ENCODE measurements around the gene NOTO. TPM values are rescaled to one million over a fixed set of nuclear protein-coding genes. Genes with fewer than 3 reads are reported as not detected.
"Not testable (repeated sequence)": the region's sequence is repeated elsewhere in the genome, so short reads cannot be mapped to it uniquely, and the experiment has no call there.

NOTO gene
- total and polyA plus RNA-seq, 2 donors (not counting 3 experiments of a cell fraction or from before 2014, with no cell fraction given) = not detected

DNA sequence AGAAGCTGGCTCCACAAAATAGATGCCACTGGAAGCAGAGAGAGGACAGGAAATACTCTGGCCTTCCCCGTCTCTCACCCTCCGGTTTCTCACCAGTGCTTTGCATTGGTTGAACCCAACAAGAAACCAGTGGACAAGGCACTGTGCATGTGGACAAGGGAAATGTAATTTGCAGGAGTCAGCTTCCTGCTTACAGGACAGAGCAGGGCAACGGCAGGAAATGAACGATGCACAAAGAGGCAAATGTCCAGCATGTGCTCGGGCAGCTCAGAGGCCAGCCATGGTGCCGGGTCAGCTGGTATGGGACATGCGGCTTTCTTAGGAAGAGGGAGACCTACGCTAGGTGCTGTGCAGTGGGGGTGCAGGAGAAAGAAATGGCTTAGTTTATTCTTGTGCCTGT, 35.6 kb upstream of the NOTO start:
- POLR2A ChIA-PET; H3K4me1 ChIP-seq (ENCODE audit: control insufficient read depth, extremely low read depth, insufficient read depth, low read length); H3K27me3 ChIP-seq (ENCODE audit: control insufficient read depth in 2 of 2, insufficient read depth in 2 of 2, low read length in 2 of 2); BruUV-seq (replicated peaks); H4K20me1 ChIP-seq (replicated peaks; ENCODE audit: control insufficient read depth, extremely low read depth, insufficient read depth, low read length); H3K27ac ChIP-seq (ENCODE audit: insufficient read depth, low read depth, low read length); H3K36me3 ChIP-seq (ENCODE audit: control insufficient read depth in 2 of 2, extremely low read depth in 1 of 2, insufficient read depth in 2 of 2, low read length in 2 of 2); H3K9me3 ChIP-seq (replicated peaks; ENCODE audit: control insufficient read depth, insufficient read depth, low read length); H3K9me1 ChIP-seq (replicated peaks; ENCODE audit: control insufficient read depth, extremely low read depth, insufficient read depth, low read length); H3K79me2 ChIP-seq (ENCODE audit: control insufficient read depth, insufficient read depth, low read length); H3K9ac ChIP-seq (replicated peaks; ENCODE audit: extremely low read depth, insufficient read depth, low read length); dilution Hi-C loops (cut with MboI; ENCODE audit: extremely low pct_ligation_motif_present, low sequenced_read_pairs); intact Hi-C loops (cut with micrococcal nuclease); H3K4me2 ChIP-seq (ENCODE audit: insufficient read depth, low read length); DNase-seq (ENCODE audit: low read depth, low spot score); H3K4me3 ChIP-seq (replicated peaks in 1 of 3; ENCODE audit: insufficient read depth in 1 of 3, low read depth in 1 of 3, low read length in 3 of 3); CTCF ChIA-PET: not testable (repeated sequence)
- peak overlapping the region; percentile 26 for H2AFZ ChIP-seq (ENCODE audit: low read depth, low read length)
- FAIRE-seq = peak; percentile 100

DNA sequence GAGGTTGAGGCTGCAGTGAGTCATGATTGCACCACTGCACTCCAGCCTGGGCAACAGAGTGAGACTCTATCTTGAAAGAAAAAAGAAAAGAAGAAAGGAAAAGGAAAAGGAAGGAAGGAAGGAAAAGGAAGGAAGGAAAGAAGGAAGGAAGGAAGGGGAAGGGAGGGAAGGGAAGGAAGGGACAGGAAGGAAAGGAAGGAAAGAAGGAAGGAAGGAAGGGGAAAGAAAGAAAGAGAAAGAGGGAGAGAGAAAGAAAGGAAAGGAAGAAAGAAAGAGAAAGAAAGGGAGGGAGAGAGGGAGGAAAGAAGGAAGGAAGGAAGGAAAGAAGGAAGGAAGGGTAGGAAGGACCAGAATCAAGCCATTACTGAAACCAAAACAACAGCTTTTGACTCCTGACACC, 34.0 kb upstream of the NOTO start:
- H3K27ac ChIP-seq (ENCODE audit: insufficient read depth, low read depth, low read length); H3K9ac ChIP-seq (replicated peaks; ENCODE audit: extremely low read depth, insufficient read depth, low read length); intact Hi-C loops (cut with micrococcal nuclease); H2AFZ ChIP-seq (ENCODE audit: low read depth, low read length); H3K4me2 ChIP-seq (ENCODE audit: insufficient read depth, low read length); H3K4me1 ChIP-seq (ENCODE audit: control insufficient read depth, extremely low read depth, insufficient read depth, low read length); POLR2A ChIA-PET; H3K36me3 ChIP-seq (ENCODE audit: control insufficient read depth in 2 of 2, extremely low read depth in 1 of 2, insufficient read depth in 2 of 2, low read length in 2 of 2); H4K20me1 ChIP-seq (replicated peaks; ENCODE audit: control insufficient read depth, extremely low read depth, insufficient read depth, low read length); H3K9me3 ChIP-seq (replicated peaks; ENCODE audit: control insufficient read depth, insufficient read depth, low read length); H3K27me3 ChIP-seq (ENCODE audit: control insufficient read depth in 2 of 2, insufficient read depth in 2 of 2, low read length in 2 of 2); H3K4me3 ChIP-seq (replicated peaks in 1 of 3; ENCODE audit: insufficient read depth in 1 of 3, low read depth in 1 of 3, low read length in 3 of 3); dilution Hi-C loops (cut with MboI; ENCODE audit: extremely low pct_ligation_motif_present, low sequenced_read_pairs); BruUV-seq (replicated peaks); DNase-seq (ENCODE audit: low read depth, low spot score); H3K79me2 ChIP-seq (ENCODE audit: control insufficient read depth, insufficient read depth, low read length); H3K9me1 ChIP-seq (replicated peaks; ENCODE audit: control insufficient read depth, extremely low read depth, insufficient read depth, low read length): not testable (repeated sequence)
- FAIRE-seq = peak; percentile 62
- CTCF ChIA-PET = interaction anchor here (1.0 to 1.5 kb wide), 2 partner anchors 9 to 12 kb away, joined by 3 to 8 read pairs; no protein-coding TSS in a partner anchor

- BruUV-seq (replicated peaks); intact Hi-C loops (cut with micrococcal nuclease); H3K4me2 ChIP-seq (ENCODE audit: insufficient read depth, low read length); H3K79me2 ChIP-seq (ENCODE audit: control insufficient read depth, insufficient read depth, low read length); POLR2A ChIA-PET; H3K27ac ChIP-seq (ENCODE audit: insufficient read depth, low read depth, low read length); H3K9me1 ChIP-seq (replicated peaks; ENCODE audit: control insufficient read depth, extremely low read depth, insufficient read depth, low read length); H3K4me3 ChIP-seq (replicated peaks in 1 of 3; ENCODE audit: insufficient read depth in 1 of 3, low read depth in 1 of 3, low read length in 3 of 3); CTCF ChIA-PET; H3K9ac ChIP-seq (replicated peaks; ENCODE audit: extremely low read depth, insufficient read depth, low read length); dilution Hi-C loops (cut with MboI; ENCODE audit: extremely low pct_ligation_motif_present, low sequenced_read_pairs); H3K9me3 ChIP-seq (replicated peaks; ENCODE audit: control insufficient read depth, insufficient read depth, low read length); H2AFZ ChIP-seq (ENCODE audit: low read depth, low read length); H4K20me1 ChIP-seq (replicated peaks; ENCODE audit: control insufficient read depth, extremely low read depth, insufficient read depth, low read length); DNase-seq (ENCODE audit: low read depth, low spot score); H3K27me3 ChIP-seq (ENCODE audit: control insufficient read depth in 2 of 2, insufficient read depth in 2 of 2, low read length in 2 of 2); H3K36me3 ChIP-seq (ENCODE audit: control insufficient read depth in 2 of 2, extremely low read depth in 1 of 2, insufficient read depth in 2 of 2, low read length in 2 of 2): not testable (repeated sequence)
- peak; percentile 46 for FAIRE-seq
- H3K4me1 ChIP-seq (ENCODE audit: control insufficient read depth, extremely low read depth, insufficient read depth, low read length) = peaks cover 11% of the 10 kb centered on the region
Observed at GRCh38 chr2:73170341-73170740, 32.0 kb upstream of the NOTO start.

Data from endothelial cell of umbilical vein (primary cell).